Left renal pelvis (tissue), 4 donors: ENCODE results near the gene NUP62. TPM values are rescaled to one million over a fixed set of nuclear protein-coding genes. Genes with fewer than 3 reads are reported as not detected.
A peak's percentile ranks its signal among the peaks of the same experiment; 100 is the strongest.

ENCODE experiments used
- DNase-seq, 4 donors: peaks; one replicate each; pipeline ENCODE4 v3.0.0-alpha.2; 2013; ENCODE audit warnings: low read depth in 4 of 4, low spot score in 3 of 4
- polyA plus RNA-seq, 4 donors: library from polyadenylated mRNA; unstranded; fragments of 120-200 nt; gene quantifications; one replicate each; pipeline ENCODE4 v1.2.1, GENCODE V29; 2013; ENCODE audit not compliant: insufficient read length in 4 of 4

NUP62 gene
- polyA plus RNA-seq, 4 donors: 59.6 to 72.0 (median 61.1) TPM

- DNase-seq: no peak
These were observed 56.8 kb downstream of the NUP62 start for GRCh38 chr19:49872245-49873128.

- no peak for DNase-seq
These were observed 57.8 kb downstream of the NUP62 start for GRCh38 chr19:49871349-49871985.

GRCh38 chr19:49870309-49870901 is 58.9 kb downstream of the NUP62 start:
- DNase-seq: no peak

GRCh38 chr19:49869484-49870308 is 59.6 kb downstream of the NUP62 start:
- peak; percentile 99 to 100 (median 99) for DNase-seq

GRCh38 chr19:49869009-49869483 is 60.3 kb downstream of the NUP62 start:
- DNase-seq: no peak

- DNase-seq: peak; percentile 78 to 88 (median 82)
These were observed 62.1 kb downstream of the NUP62 start, which contains the start of gene PNKP for GRCh38 chr19:49866933-49867782. Gene PNKP (minus strand): TSS chr19:49867576. CDS start chr19:49867204, 372 bp downstream.

GRCh38 chr19:49864890-49865289 is 64.4 kb downstream of the NUP62 start:
- no peak for DNase-seq

- no peak for DNase-seq
These were observed 65.4 kb downstream of the NUP62 start for GRCh38 chr19:49863935-49864320.

- no peak for DNase-seq
These were observed 65.9 kb downstream of the NUP62 start for GRCh38 chr19:49863254-49863934.

GRCh38 chr19:49862391-49863253 is 66.7 kb downstream of the NUP62 start:
- no peak for DNase-seq

GRCh38 chr19:49861541-49862378 is 67.5 kb downstream of the NUP62 start:
- DNase-seq: no peak

- no peak for DNase-seq
These were observed 68.2 kb downstream of the NUP62 start for GRCh38 chr19:49861107-49861506.

GRCh38 chr19:49860336-49861102 is 68.8 kb downstream of the NUP62 start:
- no peak for DNase-seq

- no peak for DNase-seq
These were observed 69.5 kb downstream of the NUP62 start for GRCh38 chr19:49859682-49860335.

- DNase-seq: no peak
These were observed 71.0 kb downstream of the NUP62 start for GRCh38 chr19:49858088-49858985.
